ENCODE measurements around the gene FPGS.

GRCh38 chr9:127860260-127860659 is 57.6 kb downstream of the FPGS start:
- no peak for TF ChIP-seq CTCF (IDR thresholded peaks at IDR 0.05)
- no peak for TF ChIP-seq POLR2A (IDR thresholded peaks at IDR 0.05)

All from testis (tissue), 2 donors.